Epithelial cell of proximal tubule (primary cell): Measurements from ENCODE around the gene NCAPG2. TPM values are rescaled to one million over a fixed set of nuclear protein-coding genes. Genes with fewer than 3 reads are reported as not detected.

Experiments
- DNase-seq: peaks from one replicate; pipeline ENCODE4 v3.0.0-alpha.2; 2011; ENCODE audit warnings: low read depth
- H3K4me3 ChIP-seq: 2 replicates; pipeline ENCODE4 v1.5.1; 2011; ENCODE audit warnings: low read depth, mild to moderate bottlenecking, low read length
- CTCF ChIP-seq: conservative IDR thresholded peaks from 2 replicates; pipeline ENCODE4 v1.5.1; 2012; ENCODE audit warnings: low read depth, mild to moderate bottlenecking, low read length
- total RNA-seq: library from RNA; depleted of rRNA; stranded (reverse); fragments of >200 nt; gene quantifications from 2 replicates; pipeline ENCODE4 v1.2.3, GENCODE V29; 2015

Gene NCAPG2
- total RNA-seq, 1 donor from 2014 or later, result 30.1 TPM

- TF ChIP-seq CTCF, result no peak
- no peak overlapping the region for H3K4me3 ChIP-seq
Measured at GRCh38 chr7:158662610-158663427, 41.8 kb downstream of the NCAPG2 start.

GRCh38 chr7:158658475-158658874 is 46.1 kb downstream of the NCAPG2 start:
- DNase-seq, result no peak
- H3K4me3 ChIP-seq, result no peak overlapping the region
- TF ChIP-seq CTCF, result no peak

More at GRCh38 chr7:158662610-158663427, 41.8 kb downstream of the NCAPG2 start:
- no peak for DNase-seq

- TF ChIP-seq CTCF, result no peak
- no peak for DNase-seq
- no peak overlapping the region for H3K4me3 ChIP-seq
Measured at GRCh38 chr7:158657189-158657746, 47.3 kb downstream of the NCAPG2 start.

- TF ChIP-seq CTCF, result no peak
- no peak overlapping the region for H3K4me3 ChIP-seq
- DNase-seq, result no peak
Measured at GRCh38 chr7:158655931-158656441, 48.6 kb downstream of the NCAPG2 start.

GRCh38 chr7:158655507-158655906 is 49.1 kb downstream of the NCAPG2 start:
- no peak for TF ChIP-seq CTCF
- DNase-seq, result no peak
- no peak overlapping the region for H3K4me3 ChIP-seq

- H3K4me3 ChIP-seq, result no peak overlapping the region
- no peak for TF ChIP-seq CTCF
- DNase-seq, result no peak
Measured at GRCh38 chr7:158651968-158652565, 52.5 kb downstream of the NCAPG2 start.
